Measurements from ENCODE around the gene CLBA1. TPM values are rescaled to one million over a fixed set of nuclear protein-coding genes. Genes with fewer than 3 reads are reported as not detected.

The CLBA1 gene
- total and polyA plus RNA-seq, 2 donors (not counting 1 experiment from before 2014, with no cell fraction given) = 11.3 to 11.7 TPM

- no peak overlapping the region for H2AFZ ChIP-seq (ENCODE audit: low read length)
- H3K36me3 ChIP-seq (ENCODE audit: control insufficient read depth, insufficient read depth, low read length) = no peaks in the 10 kb centered on the region
- peak overlapping the region; percentile 63 for H3K4me2 ChIP-seq (ENCODE audit: extremely low read depth, insufficient read depth, low read length)
- H3K4me1 ChIP-seq (ENCODE audit: control insufficient read depth, extremely low read depth, insufficient read depth, low read length) = peaks cover 44% of the 10 kb centered on the region
- no peaks in the 10 kb centered on the region for H3K27me3 ChIP-seq (ENCODE audit: control insufficient read depth, insufficient read depth, low read length)
- H3K27ac ChIP-seq (ENCODE audit: insufficient read depth, low read length) = peak overlapping the region; percentile 92
- H3K79me2 ChIP-seq (ENCODE audit: control insufficient read depth, insufficient read depth, low read length) = peaks cover 1% of the 10 kb centered on the region
- no peaks in the 10 kb centered on the region for H3K9me3 ChIP-seq (ENCODE audit: control insufficient read depth, insufficient read depth, low read depth, low read length)
- TF ChIP-seq EZH2 (IDR thresholded peaks at IDR 0.05; ENCODE audit: low read length, missing control alignments) = no peak
- no peak for TF ChIP-seq CTCF (conservative IDR thresholded peaks at IDR 0.05 in 1 of 2, IDR thresholded peaks at IDR 0.05 in 1 of 2; ENCODE audit: low read depth in 1 of 2, low read length in 2 of 2)
- H3K4me3 ChIP-seq (replicated peaks in 1 of 4; ENCODE audit: control extremely low read depth in 1 of 4, insufficient read depth in 1 of 4, low read depth in 3 of 4, low read length in 4 of 4) = peak overlapping the region in 1 of 4 experiments; percentile 36
- peak; percentile 95 to 97 for DNase-seq (ENCODE audit: low read depth in 2 of 2)
- peak overlapping the region; percentile 13 for H3K9ac ChIP-seq (ENCODE audit: insufficient read depth, low read length)
- no peaks in the 10 kb centered on the region for H4K20me1 ChIP-seq (ENCODE audit: control insufficient read depth, extremely low read depth, insufficient read depth, low read length)
Observed at GRCh38 chr14:104973385-104974145, 12.0 kb upstream of the CLBA1 start.

- no peak for DNase-seq (ENCODE audit: low read depth in 2 of 2)
- no peak overlapping the region for H3K9ac ChIP-seq (ENCODE audit: insufficient read depth, low read length)
- H4K20me1 ChIP-seq (ENCODE audit: control insufficient read depth, extremely low read depth, insufficient read depth, low read length) = no peaks in the 10 kb centered on the region
- H2AFZ ChIP-seq (ENCODE audit: low read length) = no peak overlapping the region
- peak overlapping the region; percentile 14 for H3K27ac ChIP-seq (ENCODE audit: insufficient read depth, low read length)
- peak overlapping the region; percentile 63 for H3K4me2 ChIP-seq (ENCODE audit: extremely low read depth, insufficient read depth, low read length)
- peak overlapping the region in 2 of 4 experiments; percentile 6 for H3K4me3 ChIP-seq (replicated peaks in 1 of 4; ENCODE audit: control extremely low read depth in 1 of 4, insufficient read depth in 1 of 4, low read depth in 3 of 4, low read length in 4 of 4)
- no peaks in the 10 kb centered on the region for H3K27me3 ChIP-seq (ENCODE audit: control insufficient read depth, insufficient read depth, low read length)
- H3K79me2 ChIP-seq (ENCODE audit: control insufficient read depth, insufficient read depth, low read length) = no peaks in the 10 kb centered on the region
- no peaks in the 10 kb centered on the region for H3K36me3 ChIP-seq (ENCODE audit: control insufficient read depth, insufficient read depth, low read length)
- H3K4me1 ChIP-seq (ENCODE audit: control insufficient read depth, extremely low read depth, insufficient read depth, low read length) = peaks cover 39% of the 10 kb centered on the region
- TF ChIP-seq CTCF (conservative IDR thresholded peaks at IDR 0.05 in 1 of 2, IDR thresholded peaks at IDR 0.05 in 1 of 2; ENCODE audit: low read depth in 1 of 2, low read length in 2 of 2) = no peak
- TF ChIP-seq EZH2 (IDR thresholded peaks at IDR 0.05; ENCODE audit: low read length, missing control alignments) = no peak
- no peaks in the 10 kb centered on the region for H3K9me3 ChIP-seq (ENCODE audit: control insufficient read depth, insufficient read depth, low read depth, low read length)
Observed at GRCh38 chr14:104974146-104974541, 11.4 kb upstream of the CLBA1 start.

DNA sequence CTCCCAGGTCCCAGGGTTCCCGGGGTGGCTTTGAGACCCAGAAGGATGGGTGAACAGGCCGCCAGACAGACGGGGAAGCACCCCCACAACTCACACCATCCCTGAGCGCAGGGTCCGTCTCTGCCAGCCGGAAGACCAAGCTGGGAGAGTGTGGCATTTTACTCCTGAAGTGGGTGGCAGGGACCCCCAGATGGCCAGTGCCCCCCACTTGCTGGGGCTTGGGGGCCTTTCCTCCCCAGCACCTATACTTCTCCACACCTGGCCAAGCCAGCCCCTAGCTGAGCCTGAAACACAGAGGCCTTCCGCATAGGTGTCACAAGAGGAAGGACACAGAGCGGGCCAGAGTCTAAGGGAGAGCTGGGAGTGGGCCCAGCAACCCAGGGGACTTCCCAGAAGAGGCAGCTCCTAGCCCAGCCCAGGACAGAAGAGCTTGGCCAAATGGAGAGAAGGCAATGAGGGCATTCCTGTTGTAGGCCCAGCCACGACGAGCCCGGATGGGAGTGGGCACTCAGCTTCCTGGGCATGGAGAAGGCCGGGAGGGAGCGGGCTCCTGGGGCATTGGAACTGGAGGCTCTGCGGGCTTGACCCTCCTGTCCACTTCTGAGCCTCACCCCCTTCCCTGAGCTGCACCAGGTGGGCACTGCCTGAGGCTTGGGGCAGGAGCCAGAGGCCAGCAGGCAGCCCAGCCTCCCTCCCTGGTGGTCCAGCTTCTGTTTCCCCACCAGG, 10.8 kb upstream of the CLBA1 start:
- Histone ChIP-seq H3K4me1 (ENCODE audit: control insufficient read depth, extremely low read depth, insufficient read depth, low read length) (peaks cover 39% of the 10 kb centered on the region), H3K36me3 (ENCODE audit: control insufficient read depth, insufficient read depth, low read length) (no peaks in the 10 kb centered on the region), H3K4me2 (ENCODE audit: extremely low read depth, insufficient read depth, low read length) (no peak overlapping the region), H3K9ac (ENCODE audit: insufficient read depth, low read length) (no peak overlapping the region), H2AFZ (ENCODE audit: low read length) (no peak overlapping the region), H3K27ac (ENCODE audit: insufficient read depth, low read length) (peak overlapping the region; percentile 14), H3K4me3 (replicated peaks in 1 of 4; ENCODE audit: control extremely low read depth in 1 of 4, insufficient read depth in 1 of 4, low read depth in 3 of 4, low read length in 4 of 4) (no peak overlapping the region), H4K20me1 (ENCODE audit: control insufficient read depth, extremely low read depth, insufficient read depth, low read length) (no peaks in the 10 kb centered on the region), H3K9me3 (ENCODE audit: control insufficient read depth, insufficient read depth, low read depth, low read length) (no peaks in the 10 kb centered on the region), H3K27me3 (ENCODE audit: control insufficient read depth, insufficient read depth, low read length) (no peaks in the 10 kb centered on the region), H3K79me2 (ENCODE audit: control insufficient read depth, insufficient read depth, low read length) (no peaks in the 10 kb centered on the region)
- TF ChIP-seq EZH2 (IDR thresholded peaks at IDR 0.05; ENCODE audit: low read length, missing control alignments) (no peak), CTCF (conservative IDR thresholded peaks at IDR 0.05 in 1 of 2, IDR thresholded peaks at IDR 0.05 in 1 of 2; ENCODE audit: low read depth in 1 of 2, low read length in 2 of 2) (no peak)
- no peak for DNase-seq (ENCODE audit: low read depth in 2 of 2)

Measured in fibroblast of lung (primary cell).